CD14-positive monocyte (primary cell): ENCODE measurements around the gene TAF6. TPM values are rescaled to one million over a fixed set of nuclear protein-coding genes. Genes with fewer than 3 reads are reported as not detected.

Source experiments
- DNase-seq, 3 donors: peaks; one replicate each; pipeline ENCODE4 v3.0.0-alpha.2; 2011 to 2022
- H2AFZ ChIP-seq: 2 replicates; pipeline ENCODE4 v1.6.0; 2012; ENCODE audit warnings: mild to moderate bottlenecking, low read depth, low read length, inconsistent platforms; ENCODE audit not compliant: insufficient read depth, poor library complexity, severe bottlenecking
- H3K27ac ChIP-seq, 2 donors: 1 replicate in 1 of 2; 2 replicates in 1 of 2; pipeline ENCODE4 v1.5.1; 2012 to 2013; ENCODE audit warnings: low read length in 2 of 2, control low read depth in 1 of 2, inconsistent platforms in 1 of 2, low read depth in 1 of 2, mild to moderate bottlenecking in 1 of 2
- H3K27me3 ChIP-seq, 2 donors: one replicate each; pipeline versions ENCODE4 v1.6.0 to v1.6.1; 2011 to 2013; ENCODE audit warnings: low read length in 2 of 2; ENCODE audit not compliant: control insufficient read depth in 2 of 2, insufficient read depth in 2 of 2
- H3K36me3 ChIP-seq, 2 donors: replicated peaks in 1 of 2; 1 replicate in 1 of 2; 2 replicates in 1 of 2; pipeline versions ENCODE4 v1.5.1 to v1.6.1; 2012 to 2013; ENCODE audit warnings: low read length in 2 of 2, control low read depth in 1 of 2, inconsistent platforms in 1 of 2, mild to moderate bottlenecking in 1 of 2; ENCODE audit not compliant: insufficient read depth in 2 of 2, control insufficient read depth in 1 of 2
- H3K4me1 ChIP-seq, 2 donors: 1 replicate in 1 of 2; 2 replicates in 1 of 2; pipeline versions ENCODE4 v1.5.1 to v1.6.1; 2012 to 2013; ENCODE audit warnings: low read length in 2 of 2, control low read depth in 1 of 2, inconsistent platforms in 1 of 2, mild to moderate bottlenecking in 1 of 2, moderate library complexity in 1 of 2; ENCODE audit not compliant: insufficient read depth in 2 of 2, control insufficient read depth in 1 of 2
- H3K4me2 ChIP-seq: replicated peaks from 2 replicates; pipeline ENCODE3; 2012; ENCODE audit warnings: low read length, moderate library complexity, mild to moderate bottlenecking; ENCODE audit not compliant: poor library complexity, severe bottlenecking; ENCODE audit errors: extremely low read depth
- H3K4me3 ChIP-seq, 3 experiments: fragments of 200-600 bp in 1 of 3; sonication (generic) in 1 of 3; replicated peaks in 1 of 3; 1 replicate in 2 of 3; 2 replicates in 1 of 3; pipeline ENCODE4 v1.5.1; 2011 to 2013; ENCODE audit warnings: low read length in 3 of 3, mild to moderate bottlenecking in 3 of 3, control low read depth in 2 of 3, low read depth in 2 of 3, inconsistent platforms in 1 of 3, moderate library complexity in 1 of 3
- H3K79me2 ChIP-seq: 2 replicates; pipeline ENCODE4 v1.6.0; 2012; ENCODE audit warnings: mild to moderate bottlenecking, control low read depth, inconsistent platforms, low read length, moderate library complexity; ENCODE audit not compliant: insufficient read depth
- H3K9ac ChIP-seq: 2 replicates; pipeline ENCODE4 v1.6.0; 2017; ENCODE audit warnings: low read length, mild to moderate bottlenecking; ENCODE audit not compliant: insufficient read depth, poor library complexity, severe bottlenecking
- H3K9me3 ChIP-seq, 2 donors: replicated peaks in 1 of 2; 1 replicate in 1 of 2; 2 replicates in 1 of 2; pipeline versions ENCODE4 v1.5.1 to v1.6.1; 2012 to 2013; ENCODE audit warnings: low read length in 2 of 2, control low read depth in 1 of 2; ENCODE audit not compliant: control insufficient read depth in 1 of 2, insufficient read depth in 1 of 2
- H4K20me1 ChIP-seq: 2 replicates; pipeline ENCODE4 v1.6.0; 2012; ENCODE audit warnings: mild to moderate bottlenecking, low read length, control low read depth, moderate library complexity; ENCODE audit not compliant: insufficient read depth
- H3K27ac Mint-ChIP-seq, 7 donors: one replicate each; pipeline ENCODE4 v1.8.0; 2020; ENCODE audit warnings: mild to moderate bottlenecking in 7 of 7, mixed read lengths in 7 of 7, moderate library complexity in 6 of 7, inconsistent platforms in 2 of 7
- H3K27me3 Mint-ChIP-seq, 3 donors: one replicate each; pipeline ENCODE4 v1.8.0; 2021 to 2022; ENCODE audit warnings: low read depth in 3 of 3, mild to moderate bottlenecking in 3 of 3, mixed read lengths in 3 of 3, moderate library complexity in 3 of 3, inconsistent platforms in 1 of 3
- H3K36me3 Mint-ChIP-seq, 2 donors: one replicate each; pipeline ENCODE4 v1.8.0; 2020; ENCODE audit warnings: mixed read lengths in 2 of 2, inconsistent platforms in 1 of 2, mild to moderate bottlenecking in 1 of 2
- H3K4me1 Mint-ChIP-seq: one replicate; pipeline ENCODE4 v1.8.0; 2020; ENCODE audit warnings: mild to moderate bottlenecking, mixed read lengths
- H3K4me3 Mint-ChIP-seq, 2 donors: one replicate each; pipeline ENCODE4 v1.8.0; 2020; ENCODE audit warnings: mild to moderate bottlenecking in 2 of 2, mixed read lengths in 2 of 2, moderate library complexity in 1 of 2
- H3K9me3 Mint-ChIP-seq, 7 donors: one replicate each; pipeline ENCODE4 v1.8.0; 2020 to 2022; ENCODE audit warnings: mixed read lengths in 7 of 7, mild to moderate bottlenecking in 6 of 7, moderate library complexity in 6 of 7, inconsistent platforms in 2 of 7
- CTCF ChIP-seq: fragments of 200-600 bp; IDR thresholded peaks from one replicate; pipeline ENCODE4 v1.8.0; 2022; ENCODE audit warnings: antibody characterized with exemption, mild to moderate bottlenecking
- WGBS: methylation state at CpG from one replicate; pipeline ENCODE4 v1.1.5; 2013; ENCODE audit warnings: missing lambda C conversion rate; ENCODE audit not compliant: insufficient coverage; 5-methylcytosine and 5-hydroxymethylcytosine counted together
- intact Hi-C, 2 donors: fragments of 100-400 bp; cut with micrococcal nuclease; formaldehyde crosslinking; loops; one replicate each; pipeline versions ENCODE4 v1.15.0 to v1.15.1; 2023
- polyA plus RNA-seq, 3 donors: library from polyadenylated mRNA; depleted of rRNA in 1 of 3; unstranded in 2 of 3; stranded (reverse) in 1 of 3; fragments of 300-500 nt in 2 of 3; fragments of >200 nt in 1 of 3; fragmentation: Illumina TruSeq in 2 of 3; gene quantifications; 1 replicate in 2 of 3; 2 replicates in 1 of 3; pipeline ENCODE4 v1.2.3, GENCODE V29; 2012 to 2021

Gene TAF6
- polyA plus RNA-seq, 3 donors: 9.6 to 28.9 (median 11.0) TPM

GRCh38 chr7:100119970-100120732 is 993 bp upstream of the TAF6 start:
- Mint-ChIP-seq H3K27ac (peak overlapping the region; percentile 97 to 99 (median 99)), H3K4me3 (peak overlapping the region; percentile 90 to 98), H3K36me3 (peaks cover 2 to 10% of the 10 kb centered on the region in 2 donors), H3K27me3 (no peaks in the 10 kb centered on the region), H3K9me3 (no peaks in the 10 kb centered on the region), H3K4me1 (peaks cover 45% of the 10 kb centered on the region)
- Histone ChIP-seq H3K27me3 (no peaks in the 10 kb centered on the region), H4K20me1 (no peaks in the 10 kb centered on the region), H2AFZ (peak overlapping the region; percentile 91), H3K4me3 (peak overlapping the region; percentile 53 to 91 (median 89)), H3K36me3 (no peaks in the 10 kb centered on the region), H3K79me2 (peaks cover 15% of the 10 kb centered on the region), H3K4me1 (peaks cover 41 to 46% of the 10 kb centered on the region in 2 donors), H3K9ac (peak overlapping the region; percentile 72), H3K4me2 (peak overlapping the region; percentile 98), H3K27ac (peak overlapping the region; percentile 68 to 91), H3K9me3 (no peaks in the 10 kb centered on the region)
- intact Hi-C loops: loop anchor here (1.0 to 10.0 kb wide), 2 partner anchors 7 to 555 kb away; partner anchors contain the start of gene GNB2 (in 1 of the 2)
- DNase-seq: peak in 2 of 3 donors; percentile 31 to 35
- no peak for TF ChIP-seq CTCF
- 61% methylated on average over 9 of the region's 19 CpGs for WGBS

GRCh38 chr7:100118388-100119071 is 628 bp downstream of the TAF6 start:
- H3K4me3 ChIP-seq: peak overlapping the region; percentile 53 to 91 (median 89)
- peaks cover 7 to 8% of the 10 kb centered on the region in 2 donors for H3K36me3 ChIP-seq
- peaks cover 28 to 33% of the 10 kb centered on the region in 2 donors for H3K4me1 ChIP-seq
- H3K27me3 Mint-ChIP-seq: no peaks in the 10 kb centered on the region
- WGBS: 22% methylated on average over 16 of the region's 18 CpGs
- peak overlapping the region; percentile 68 to 91 for H3K27ac ChIP-seq
- H3K27me3 ChIP-seq: no peaks in the 10 kb centered on the region
- H3K79me2 ChIP-seq: peaks cover 15% of the 10 kb centered on the region
- peaks cover 9 to 19% of the 10 kb centered on the region in 2 donors for H3K36me3 Mint-ChIP-seq
- H3K27ac Mint-ChIP-seq: peak overlapping the region; percentile 97 to 99 (median 99)
- peak overlapping the region; percentile 90 to 98 for H3K4me3 Mint-ChIP-seq
- no peaks in the 10 kb centered on the region for H4K20me1 ChIP-seq
- TF ChIP-seq CTCF: no peak
- intact Hi-C loops: loop anchor here in 1 of 2 donors (1.0 kb wide), 1 partner anchor 9 kb away; no protein-coding TSS in a partner anchor
- H3K9me3 Mint-ChIP-seq: no peaks in the 10 kb centered on the region
- peak overlapping the region; percentile 98 for H3K4me2 ChIP-seq
- no peaks in the 10 kb centered on the region for H3K9me3 ChIP-seq
- H3K9ac ChIP-seq: peak overlapping the region; percentile 72
- peaks cover 34% of the 10 kb centered on the region for H3K4me1 Mint-ChIP-seq
- no peak for DNase-seq
- peak overlapping the region; percentile 91 for H2AFZ ChIP-seq
